GM18507 (cell line): ENCODE data around the gene KRTAP5-7.
"Not testable (repeated sequence)": the region's sequence is repeated elsewhere in the genome, so short reads cannot be mapped to it uniquely, and the experiment has no call there.

Experiments used
- DNase-seq: peaks from one replicate; pipeline ENCODE4 v3.0.0; 2011; ENCODE audit warnings: low read depth; ENCODE audit not compliant: insufficient read length; ENCODE audit errors: extremely low spot score
- FAIRE-seq: peaks from 2 replicates; lab custom pipeline; 2011; peaks lifted over from hg19 to GRCh38; lab: Jason Lieb, UNC

The KRTAP5-7 gene, protein sequence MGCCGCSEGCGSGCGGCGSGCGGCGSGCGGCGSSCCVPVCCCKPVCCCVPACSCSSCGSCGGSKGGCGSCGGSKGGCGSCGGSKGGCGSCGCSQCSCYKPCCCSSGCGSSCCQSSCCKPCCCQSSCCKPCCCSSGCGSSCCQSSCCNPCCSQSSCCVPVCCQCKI

DNA sequence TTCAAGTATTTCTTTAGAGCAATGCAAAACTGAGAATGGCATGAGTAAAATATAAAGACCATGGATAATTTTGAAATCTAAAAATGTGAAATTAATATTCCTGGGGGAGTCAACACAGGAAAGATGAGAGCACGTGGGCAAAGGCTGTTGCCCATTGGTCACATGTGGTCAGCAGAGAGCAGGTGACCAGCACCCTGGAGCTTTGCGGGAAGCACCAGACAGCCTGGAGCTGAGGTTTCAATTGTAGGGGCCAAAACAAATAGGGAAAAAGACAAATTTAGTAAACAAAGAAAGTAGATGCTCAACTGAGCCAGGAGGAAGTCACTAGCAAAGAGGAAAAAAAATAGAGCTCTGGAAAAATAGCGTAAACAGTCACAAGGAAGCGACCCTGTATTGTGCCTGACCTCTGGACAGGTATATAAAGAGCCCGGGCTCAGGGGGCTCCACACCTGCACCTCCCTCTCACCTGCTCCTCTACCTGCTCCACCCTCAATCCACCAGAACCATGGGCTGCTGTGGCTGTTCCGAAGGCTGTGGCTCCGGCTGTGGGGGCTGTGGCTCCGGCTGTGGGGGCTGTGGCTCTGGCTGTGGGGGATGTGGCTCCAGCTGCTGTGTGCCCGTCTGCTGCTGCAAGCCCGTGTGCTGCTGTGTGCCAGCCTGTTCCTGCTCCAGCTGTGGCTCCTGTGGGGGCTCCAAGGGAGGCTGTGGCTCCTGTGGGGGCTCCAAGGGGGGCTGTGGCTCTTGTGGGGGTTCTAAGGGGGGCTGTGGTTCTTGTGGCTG is at the start of gene KRTAP5-7:
TSS of gene KRTAP5-7 (plus strand) at position 472 of the 780 bp plus-strand sequence. CDS start at position 506, 34 bp downstream.
- not testable (repeated sequence) for FAIRE-seq, DNase-seq

DNA sequence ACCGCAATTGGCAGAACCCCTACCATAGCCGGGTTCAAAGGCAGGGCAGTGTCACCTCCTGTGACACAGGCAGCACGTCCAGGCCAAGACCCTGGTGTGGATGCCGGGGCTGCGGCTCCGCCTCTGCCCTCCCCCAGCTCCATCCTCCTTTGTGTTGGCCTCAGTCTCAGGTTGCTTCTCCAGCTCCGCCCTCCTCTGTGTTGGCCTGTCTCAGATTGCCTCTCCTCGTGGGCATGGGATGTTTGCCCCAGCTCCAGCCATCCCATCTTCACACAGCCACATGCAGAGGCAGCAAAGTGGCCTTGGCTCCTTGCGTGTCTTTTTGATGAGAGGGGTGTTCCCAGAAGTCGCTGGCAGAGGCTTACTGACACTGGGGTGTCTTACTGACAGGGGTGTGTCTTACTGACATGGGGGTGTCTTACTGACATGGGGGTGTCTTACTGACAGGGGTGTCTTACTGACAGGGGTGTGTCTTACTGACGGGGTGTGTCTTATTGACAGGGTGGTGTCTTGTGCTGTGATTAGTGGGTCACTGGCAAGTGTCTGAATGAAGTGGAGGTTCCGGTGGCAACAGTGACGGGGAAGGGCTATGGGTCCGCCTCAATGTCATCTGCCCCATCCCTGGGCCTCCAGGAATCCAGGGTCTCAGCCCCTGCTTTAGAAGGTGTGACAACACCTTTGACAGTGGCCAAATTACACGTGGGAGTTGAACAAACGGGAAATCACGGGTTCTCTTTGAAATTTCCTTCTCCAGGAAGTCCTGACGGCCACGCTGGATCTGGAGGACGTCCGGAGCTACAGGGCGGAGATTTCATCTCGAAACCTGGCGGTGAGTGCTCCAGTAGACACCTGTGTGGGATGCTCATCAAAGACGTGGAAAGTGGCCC is 49.2 kb upstream of the KRTAP5-7 start:
- DNase-seq = no peak

DNA sequence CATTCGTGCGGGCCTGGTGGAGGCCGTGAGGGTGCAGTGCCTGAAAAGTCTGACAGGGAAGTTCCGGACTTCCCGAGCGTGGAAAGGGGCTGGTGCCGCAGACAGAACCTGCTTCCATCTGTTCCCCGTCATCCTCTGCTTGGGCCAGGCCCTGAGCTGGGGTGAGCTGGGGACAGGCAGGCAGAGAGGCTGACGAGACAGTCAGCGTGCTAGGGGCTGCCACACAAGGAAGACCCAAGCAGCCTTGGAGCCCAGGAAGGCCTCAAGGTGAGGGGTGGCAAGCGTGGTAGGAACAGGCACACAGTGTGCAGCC is 48.6 kb upstream of the KRTAP5-7 start:
- FAIRE-seq (no peak), DNase-seq (no peak)

More for the DNA sequence above, 49.2 kb upstream of the KRTAP5-7 start:
- no peak for FAIRE-seq

DNA sequence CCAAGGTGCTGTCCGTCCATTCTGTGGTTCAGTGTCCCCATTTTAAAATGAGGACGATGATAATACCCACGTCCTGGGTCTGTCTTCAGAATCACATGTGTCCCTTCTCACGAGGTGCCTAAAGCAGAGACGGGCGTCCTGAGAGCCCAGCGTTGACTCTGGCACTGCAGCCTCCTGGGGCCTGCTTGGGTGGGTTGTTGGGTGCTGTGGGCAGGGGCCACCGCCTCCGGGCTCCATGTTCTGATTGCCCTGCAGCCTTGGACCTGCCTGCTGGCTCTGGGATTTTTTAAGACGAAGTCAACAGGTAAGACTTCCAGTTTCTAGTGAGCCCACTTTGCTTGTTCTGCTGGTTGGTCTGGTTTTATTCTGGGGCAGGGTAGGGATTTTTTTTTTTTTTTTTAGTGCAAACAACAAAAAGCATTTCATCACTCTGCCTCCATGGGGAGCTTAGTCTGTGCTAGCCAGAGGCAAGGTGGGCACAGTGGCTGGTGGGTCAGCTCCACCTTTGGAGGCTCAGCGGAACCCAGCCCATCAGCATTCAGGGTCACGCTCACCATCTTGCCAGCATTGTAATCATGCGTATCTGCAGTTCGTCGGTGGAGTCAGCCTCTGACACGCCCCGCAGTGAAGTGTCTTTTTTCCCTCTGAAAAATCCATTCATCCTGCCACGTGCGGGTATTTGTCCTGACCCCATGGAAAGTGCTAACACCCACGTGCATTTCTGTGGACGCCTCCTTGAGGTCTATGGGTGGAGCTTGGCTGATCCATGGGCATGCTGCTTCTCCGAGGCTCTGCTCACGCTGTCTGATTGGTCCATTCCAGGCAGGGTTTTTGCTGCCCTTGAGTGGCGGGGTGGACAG is 45.7 kb upstream of the KRTAP5-7 start:
- FAIRE-seq = no peak

DNA sequence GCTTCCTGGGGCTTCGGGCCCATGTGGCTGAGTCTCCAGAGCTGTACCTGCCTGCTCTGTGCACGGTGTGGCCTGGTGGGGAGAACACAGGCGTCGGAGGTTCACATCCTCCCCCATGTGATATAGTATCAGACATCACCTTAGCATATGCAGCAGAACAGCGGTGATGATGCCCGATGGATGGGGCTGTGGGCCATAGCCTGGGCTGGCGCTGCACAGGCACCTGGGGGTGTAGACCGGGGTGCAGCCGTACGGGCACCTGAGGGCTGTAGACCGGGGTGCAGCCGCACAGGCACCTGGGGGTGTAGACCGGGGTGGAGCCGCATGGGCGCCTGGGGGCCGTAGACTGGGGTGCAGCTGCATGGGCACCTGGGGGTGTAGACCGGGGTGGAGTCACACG is 44.9 kb upstream of the KRTAP5-7 start:
- no peak for FAIRE-seq

More for the DNA sequence above, 45.7 kb upstream of the KRTAP5-7 start:
- no peak for DNase-seq

DNA sequence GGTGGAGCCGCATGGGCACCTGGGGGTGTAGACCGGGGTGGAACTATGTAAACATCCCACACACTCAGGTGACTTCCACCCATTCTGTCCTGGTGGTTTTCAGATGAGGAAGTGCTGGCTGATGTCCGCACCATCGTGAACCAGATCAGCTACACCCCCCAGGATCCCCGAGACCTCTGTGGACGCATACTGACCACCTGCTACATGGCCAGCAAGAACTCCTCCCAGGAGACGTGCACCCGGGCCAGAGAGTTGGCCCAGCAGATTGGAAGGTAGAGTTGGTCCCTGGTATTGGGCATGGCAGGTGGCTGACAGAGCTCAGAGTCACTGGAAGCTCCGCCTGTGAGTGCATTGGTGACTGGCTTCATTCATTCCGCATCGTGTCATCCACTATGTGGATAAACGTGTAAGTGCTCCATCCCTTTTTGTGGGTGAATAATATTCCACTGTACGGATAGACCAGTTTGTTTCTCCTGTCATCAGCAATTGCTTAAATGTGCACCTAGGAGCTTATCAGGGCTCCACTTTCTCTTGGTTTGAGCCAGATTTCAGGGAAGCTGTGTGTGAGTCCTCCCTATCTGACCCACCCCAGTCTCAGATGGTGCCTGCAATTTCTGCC is 44.2 kb upstream of the KRTAP5-7 start:
- DNase-seq (no peak), FAIRE-seq (no peak)

More for the DNA sequence above, 44.9 kb upstream of the KRTAP5-7 start:
- DNase-seq = no peak

DNA sequence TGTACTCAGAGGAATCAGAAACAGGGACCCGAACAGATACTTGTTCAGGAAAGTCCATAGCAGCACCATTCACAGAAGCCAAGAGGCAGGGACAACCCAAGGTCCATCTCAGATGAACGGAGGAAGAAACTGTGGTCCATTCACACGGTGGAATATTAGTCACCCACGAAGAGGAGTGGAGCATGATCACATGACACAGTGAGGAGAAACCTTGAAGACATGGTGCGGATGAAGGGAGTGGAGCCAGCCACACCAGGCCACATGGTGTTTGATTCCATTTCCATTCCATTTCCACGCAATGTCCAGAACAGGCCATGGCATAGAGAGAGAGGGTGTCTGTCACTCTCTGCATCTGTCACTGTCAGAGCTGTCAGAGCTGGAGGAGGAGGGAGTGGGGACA is 43.4 kb upstream of the KRTAP5-7 start:
- DNase-seq (no peak), FAIRE-seq (no peak)

DNA sequence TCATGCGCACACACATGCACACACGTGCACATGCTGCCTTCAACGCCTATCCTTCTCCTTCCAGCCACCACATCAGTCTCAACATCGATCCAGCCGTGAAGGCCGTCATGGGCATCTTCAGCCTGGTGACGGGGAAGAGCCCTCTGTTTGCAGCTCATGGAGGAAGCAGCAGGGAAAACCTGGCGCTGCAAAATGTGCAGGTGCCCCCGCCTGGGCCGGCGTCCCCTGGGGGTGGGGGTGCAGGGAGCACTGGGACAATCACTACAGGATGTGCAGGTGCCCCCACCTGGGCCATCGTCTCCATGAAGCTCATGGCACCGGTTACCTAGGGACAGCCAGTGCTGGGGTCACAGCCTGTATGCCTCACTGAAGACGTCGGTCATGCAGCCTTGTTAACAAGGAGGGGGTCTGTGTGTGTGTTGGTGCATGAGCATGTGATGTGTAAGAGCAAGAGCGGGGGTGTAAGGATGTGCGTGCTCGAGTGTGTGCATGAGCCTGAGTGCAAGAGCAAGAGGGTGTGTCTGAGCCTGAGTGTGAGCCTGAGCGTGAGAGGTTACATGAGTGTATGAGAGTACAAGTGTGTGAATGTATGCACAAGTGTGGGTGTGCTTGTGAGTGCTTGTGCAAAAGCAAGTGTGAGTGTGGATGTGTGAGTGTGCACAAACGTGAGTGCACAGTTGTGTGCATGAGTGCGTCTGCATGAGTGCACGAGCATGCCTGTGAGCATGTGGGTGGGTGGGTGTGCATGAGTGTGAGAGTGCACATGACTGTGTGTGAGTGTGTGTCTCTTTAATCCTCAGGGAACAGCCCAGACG is 42.6 kb upstream of the KRTAP5-7 start:
- no peak for DNase-seq
- no peak for FAIRE-seq

DNA sequence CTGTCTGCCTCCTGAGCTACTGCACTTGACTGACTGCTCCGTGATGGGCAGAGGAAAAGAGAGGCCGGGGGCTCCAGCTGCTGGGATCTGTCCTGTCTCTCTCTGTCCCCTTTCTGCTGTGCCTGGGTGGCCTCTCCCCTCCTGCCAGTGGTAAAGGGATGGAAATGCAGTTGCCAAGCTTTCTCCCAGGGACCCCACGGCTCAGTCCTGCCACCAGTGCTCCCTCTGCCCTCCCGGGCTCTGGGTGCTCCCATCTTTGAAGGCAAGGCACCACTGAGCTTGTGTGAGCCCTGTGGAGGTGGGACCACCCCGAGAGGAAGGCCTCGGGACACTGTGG is 42.0 kb upstream of the KRTAP5-7 start:
- DNase-seq = no peak
- FAIRE-seq = no peak

DNA sequence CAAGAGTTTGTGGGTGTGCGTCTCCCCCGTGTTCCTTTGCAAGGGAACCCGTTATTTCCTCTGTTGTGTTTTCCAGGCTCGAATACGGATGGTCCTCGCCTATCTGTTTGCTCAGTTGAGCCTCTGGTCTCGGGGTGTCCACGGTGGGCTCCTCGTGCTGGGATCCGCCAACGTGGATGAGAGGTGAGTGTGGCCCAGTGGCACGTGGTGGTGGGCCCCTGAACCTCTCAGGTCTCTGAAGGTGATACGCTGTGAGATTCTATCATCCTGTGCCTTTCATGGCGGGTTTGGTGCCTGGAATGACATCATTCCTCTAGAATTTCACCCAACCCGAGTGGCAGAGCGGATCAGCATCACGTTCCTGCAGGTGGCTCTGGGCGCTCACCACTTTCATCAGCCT is 41.6 kb upstream of the KRTAP5-7 start:
- DNase-seq (no peak), FAIRE-seq (no peak)

DNA sequence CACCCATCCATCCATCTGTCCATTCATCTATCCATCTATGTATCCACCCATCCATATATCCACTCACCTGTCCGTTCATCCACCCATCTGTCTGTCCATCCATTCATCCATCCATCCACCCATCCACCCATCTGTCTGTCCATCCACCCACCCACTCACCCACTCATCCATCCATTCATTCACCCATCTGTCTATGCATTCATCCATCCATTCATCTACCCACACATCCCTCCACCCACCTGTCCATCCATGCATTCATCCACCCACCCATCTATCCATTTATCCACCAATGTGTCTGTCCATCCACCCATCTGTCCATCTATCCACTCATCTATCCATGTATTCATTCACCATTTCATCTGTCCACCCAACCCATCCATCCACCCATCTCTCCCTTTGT is 40.7 kb upstream of the KRTAP5-7 start:
- FAIRE-seq (no peak), DNase-seq (no peak)

DNA sequence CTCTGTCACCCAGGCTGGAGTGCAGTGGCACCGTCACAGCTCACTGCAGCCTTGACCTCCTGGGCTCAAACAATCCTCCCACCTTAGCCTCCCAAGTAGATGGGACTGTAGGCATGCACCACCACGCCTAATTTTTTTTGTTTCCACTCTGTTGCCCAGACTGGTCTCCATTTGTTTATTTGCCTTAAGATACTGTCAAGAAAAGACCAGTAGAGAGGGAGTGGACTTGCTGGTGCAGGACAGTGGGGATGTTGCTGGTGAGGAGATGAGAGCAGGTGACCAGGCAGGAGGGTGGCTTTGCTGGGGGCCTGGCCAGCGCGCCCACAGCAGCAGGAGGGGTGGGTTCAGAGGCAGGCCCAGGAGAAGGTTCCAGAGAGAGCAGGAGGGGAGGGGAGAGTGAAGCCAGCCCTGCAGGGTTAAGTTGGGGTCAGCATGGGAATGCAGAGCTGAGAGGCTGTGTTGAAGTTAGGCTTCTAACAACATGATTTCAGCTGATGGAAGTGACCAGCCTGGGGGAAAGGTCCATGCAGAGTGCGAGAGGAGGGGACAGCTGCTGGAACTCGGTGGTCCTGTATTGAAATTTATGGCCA is 38.3 kb upstream of the KRTAP5-7 start:
- no peak for DNase-seq
- no peak for FAIRE-seq

DNA sequence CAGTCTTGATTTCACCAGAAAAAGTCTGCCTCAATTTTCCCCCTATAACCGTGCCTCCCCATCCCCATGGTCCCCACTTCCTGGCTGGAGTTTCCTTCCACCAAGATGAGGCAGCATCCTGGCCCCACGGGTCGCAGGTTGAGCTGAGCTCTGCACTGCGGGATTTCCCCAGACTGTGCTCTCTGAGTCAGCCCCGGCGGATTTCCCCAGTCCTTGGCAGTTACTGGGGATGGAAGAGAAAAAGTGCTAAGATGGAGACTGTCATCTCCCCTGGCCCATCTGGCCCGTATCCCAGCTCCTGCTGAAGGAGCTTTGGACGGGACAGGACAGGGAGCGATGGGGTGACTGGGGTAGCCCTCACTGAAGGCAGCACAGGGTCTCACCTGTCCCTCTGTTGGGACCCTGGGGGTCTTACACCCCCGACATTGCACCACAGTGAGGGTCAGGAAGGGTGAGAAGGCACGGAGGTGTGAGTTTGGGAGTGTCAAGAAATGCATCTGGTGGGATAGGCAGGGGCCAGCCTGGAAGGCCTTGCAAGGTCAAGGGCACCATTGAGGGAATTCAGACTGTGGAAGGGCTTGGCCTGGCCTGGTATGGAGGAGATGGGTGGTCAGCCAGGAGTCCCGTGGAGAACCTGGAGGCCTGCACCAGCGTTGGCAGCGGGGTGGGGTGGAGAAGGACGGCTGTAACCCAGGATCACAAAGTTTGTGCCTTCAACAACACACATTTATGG is 37.6 kb upstream of the KRTAP5-7 start:
- peak; percentile 77 for FAIRE-seq
- DNase-seq = peak; percentile 32

DNA sequence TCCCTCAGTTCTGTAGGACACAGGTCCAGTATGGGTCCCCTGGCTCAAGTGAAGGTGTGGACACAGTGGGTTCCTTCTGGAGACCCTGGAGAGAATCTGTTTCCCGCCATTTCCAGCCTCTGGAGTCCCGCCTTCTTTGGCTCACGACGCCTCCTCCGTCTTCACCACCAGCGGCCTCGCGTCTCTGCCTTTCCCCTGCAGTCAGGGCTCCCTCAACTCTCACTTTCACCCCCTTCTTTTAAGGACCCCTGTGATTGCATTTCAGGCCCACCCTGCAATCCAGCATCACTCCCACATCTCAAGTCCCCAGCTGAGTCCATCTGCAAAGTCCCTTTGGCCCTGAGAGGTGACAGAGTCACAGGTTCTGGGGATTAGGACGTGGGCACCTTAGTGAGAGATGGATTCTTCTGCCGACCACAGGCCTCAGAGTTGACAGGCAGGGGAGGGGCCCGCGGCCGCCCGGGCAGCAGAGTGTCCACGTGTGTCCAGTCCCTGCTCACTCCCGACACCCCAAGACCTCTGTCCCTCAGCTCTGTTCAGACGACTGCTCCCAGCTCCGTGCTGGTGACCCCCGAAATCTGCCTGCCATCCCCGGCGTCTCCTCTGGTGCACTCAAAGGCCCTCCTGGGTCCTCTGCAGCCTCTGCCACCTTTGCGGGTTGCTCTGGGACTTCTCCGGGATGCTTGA is 36.9 kb upstream of the KRTAP5-7 start:
- no peak for FAIRE-seq
- DNase-seq = no peak

DNA sequence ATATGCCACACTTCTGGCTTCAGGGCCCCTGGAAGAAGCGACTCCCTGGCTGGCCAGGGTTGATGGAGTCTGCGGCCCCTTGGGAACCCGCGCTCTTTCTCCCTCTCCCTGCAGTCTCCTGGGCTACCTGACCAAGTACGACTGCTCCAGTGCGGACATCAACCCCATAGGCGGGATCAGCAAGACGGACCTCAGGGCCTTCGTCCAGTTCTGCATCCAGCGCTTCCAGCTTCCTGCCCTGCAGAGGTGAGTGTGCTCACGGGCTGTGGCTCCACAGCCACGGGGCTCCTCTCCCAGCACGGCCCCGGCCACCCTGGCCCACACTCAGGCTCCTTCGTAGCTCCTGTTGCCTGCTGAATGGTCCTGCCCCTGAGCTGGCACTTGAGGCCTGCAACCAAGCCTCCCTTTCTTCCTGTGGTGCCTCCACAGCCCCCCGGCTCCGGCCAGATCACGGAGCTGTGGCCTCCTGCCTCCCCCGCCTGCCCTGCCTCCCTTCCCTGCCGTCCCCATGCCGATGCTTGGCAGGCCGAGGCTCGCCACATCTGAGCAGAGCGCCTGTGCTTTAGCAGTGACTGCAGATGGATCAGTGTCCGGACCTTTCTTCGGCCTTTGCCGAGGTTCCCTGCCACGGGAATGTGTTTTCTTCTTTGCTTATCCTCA is 36.2 kb upstream of the KRTAP5-7 start:
- DNase-seq (no peak), FAIRE-seq (no peak)

DNA sequence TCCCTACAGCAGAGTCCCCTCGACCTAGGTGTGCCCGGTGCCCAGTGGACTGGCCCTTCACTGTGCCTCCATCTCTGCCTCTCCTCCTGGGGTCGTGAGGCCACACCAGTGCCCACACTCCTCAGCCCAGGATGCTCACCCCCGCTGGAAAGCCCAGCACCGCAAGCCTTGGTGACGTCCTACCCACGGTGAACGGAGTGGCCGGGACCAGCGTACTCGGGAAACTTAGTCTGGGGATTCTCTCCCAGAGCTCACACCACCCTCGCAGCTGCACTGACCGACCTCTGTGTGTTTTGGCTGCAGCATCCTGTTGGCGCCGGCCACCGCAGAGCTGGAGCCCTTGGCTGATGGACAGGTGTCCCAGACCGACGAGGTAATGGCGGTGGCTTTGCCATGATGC is 35.5 kb upstream of the KRTAP5-7 start:
- no peak for FAIRE-seq

More for the DNA sequence above, 35.5 kb upstream of the KRTAP5-7 start:
- DNase-seq = no peak
